Measurements from ENCODE around the gene C4orf17. TPM values are rescaled to one million over a fixed set of nuclear protein-coding genes. Genes with fewer than 3 reads are reported as not detected.
"Not testable (repeated sequence)": the region's sequence is repeated elsewhere in the genome, so short reads cannot be mapped to it uniquely, and the experiment has no call there.

C4orf17 gene
- total RNA-seq, 2 donors from 2014 or later = not detected

- ATAC-seq = no peak
- intact Hi-C loops (cut with DNase I, micrococcal nuclease) = no loop called here
- no peak for DNase-seq
Observed at GRCh38 chr4:99529956-99530355, 19.1 kb downstream of the C4orf17 start.

- ATAC-seq; DNase-seq; intact Hi-C loops (cut with DNase I, micrococcal nuclease): not testable (repeated sequence)
Observed at GRCh38 chr4:99534699-99535098, 23.9 kb downstream of the C4orf17 start.

GRCh38 chr4:99536271-99536670 is 25.4 kb downstream of the C4orf17 start:
- no peak for ATAC-seq
- intact Hi-C loops (cut with DNase I, micrococcal nuclease) = no loop called here
- no peak for DNase-seq

GRCh38 chr4:99536848-99537247 is 26.0 kb downstream of the C4orf17 start:
- ATAC-seq (no peak), DNase-seq (no peak)
- intact Hi-C loops (cut with DNase I, micrococcal nuclease) = no loop called here

- DNase-seq (no peak), ATAC-seq (no peak)
- intact Hi-C loops (cut with DNase I, micrococcal nuclease) = no loop called here
Observed at GRCh38 chr4:99537674-99538073, 26.9 kb downstream of the C4orf17 start.

GRCh38 chr4:99540277-99540939 is 29.6 kb downstream of the C4orf17 start:
- intact Hi-C loops (cut with DNase I, micrococcal nuclease) = no loop called here
- DNase-seq (no peak), ATAC-seq (no peak)

- intact Hi-C loops (cut with DNase I, micrococcal nuclease) = no loop called here
- ATAC-seq = no peak
Observed at GRCh38 chr4:99552872-99553271, 42.1 kb downstream of the C4orf17 start.

GRCh38 chr4:99563310-99564186 is 52.7 kb downstream of the C4orf17 start, which contains the start of gene TRMT10A:
Gene TRMT10A (minus strand): TSS chr4:99564039. CDS start chr4:99559338, 4,701 bp downstream.
- peak; percentile 99 for DNase-seq
- ATAC-seq = peak; percentile 96
- intact Hi-C loops (cut with DNase I, micrococcal nuclease) = loop anchor here in 1 of 2 donors (5.0 to 10.0 kb wide), 3 partner anchors 251 to 384 kb away; partner anchors contain the start of genes DAPP1 and DNAJB14

More at GRCh38 chr4:99552872-99553271, 42.1 kb downstream of the C4orf17 start:
- no peak for DNase-seq

GRCh38 chr4:99564921-99565320 is 54.1 kb downstream of the C4orf17 start:
- no peak for ATAC-seq
- intact Hi-C loops (cut with DNase I, micrococcal nuclease) = loop anchor here in 1 of 2 donors (5.0 to 10.0 kb wide), 3 partner anchors 250 to 382 kb away; partner anchors contain the start of genes DAPP1 and DNAJB14
- DNase-seq = no peak

- intact Hi-C loops (cut with DNase I, micrococcal nuclease) = no loop called here
- DNase-seq (no peak), ATAC-seq (no peak)
Observed at GRCh38 chr4:99571883-99572282, 61.1 kb downstream of the C4orf17 start.

GRCh38 chr4:99572527-99573240 is 61.9 kb downstream of the C4orf17 start:
- DNase-seq = no peak
- intact Hi-C loops (cut with DNase I, micrococcal nuclease) = no loop called here
- no peak for ATAC-seq

GRCh38 chr4:99573735-99574368 is 63.0 kb downstream of the C4orf17 start:
- intact Hi-C loops (cut with DNase I, micrococcal nuclease) = no loop called here

GRCh38 chr4:99574530-99575324 is 63.9 kb downstream of the C4orf17 start, which contains the start of gene MTTP:
Gene MTTP (plus strand): TSS chr4:99574824. CDS start chr4:99574910, 86 bp downstream.
- DNase-seq (no peak), ATAC-seq (no peak)
- intact Hi-C loops (cut with DNase I, micrococcal nuclease) = no loop called here

More at GRCh38 chr4:99573735-99574368, 63.0 kb downstream of the C4orf17 start:
- no peak for ATAC-seq
- DNase-seq = no peak

GRCh38 chr4:99578714-99579113 is 67.9 kb downstream of the C4orf17 start:
- peak; percentile 90 for ATAC-seq
- no peak for DNase-seq
- intact Hi-C loops (cut with DNase I, micrococcal nuclease) = no loop called here

GRCh38 chr4:99585516-99585915 is 74.7 kb downstream of the C4orf17 start:
- intact Hi-C loops (cut with DNase I, micrococcal nuclease) = no loop called here
- ATAC-seq = peak; percentile 44
- no peak for DNase-seq

GRCh38 chr4:99586322-99586721 is 75.5 kb downstream of the C4orf17 start:
- DNase-seq = no peak
- intact Hi-C loops (cut with DNase I, micrococcal nuclease) = no loop called here
- ATAC-seq = no peak

GRCh38 chr4:99586797-99587196 is 76.0 kb downstream of the C4orf17 start:
- intact Hi-C loops (cut with DNase I, micrococcal nuclease) = no loop called here
- peak; percentile 97 for ATAC-seq
- no peak for DNase-seq

GRCh38 chr4:99587309-99587708 is 76.5 kb downstream of the C4orf17 start:
- DNase-seq = no peak
- peak; percentile 21 for ATAC-seq
- intact Hi-C loops (cut with DNase I, micrococcal nuclease) = no loop called here

Data from left colon (tissue), 2 donors.